Gastrocnemius medialis (tissue), 4 donors: ENCODE measurements around the gene TCHP. TPM values are rescaled to one million over a fixed set of nuclear protein-coding genes. Genes with fewer than 3 reads are reported as not detected.

Experiments used
- ATAC-seq, 2 donors: fragments of 150-250 bp; one replicate each; pipeline ENCODE4 v1.9.1; 2016
- DNase-seq, 2 donors: peaks; one replicate each; pipeline ENCODE4 v3.0.0-alpha.2; 2019
- H3K27ac ChIP-seq, 4 donors: fragments of 200-600 bp; sonication (generic); 1 replicate in 1 of 4; 2 replicates in 3 of 4; pipeline ENCODE4 v1.5.1; 2016 to 2018; ENCODE audit warnings: mild to moderate bottlenecking in 2 of 4, moderate library complexity in 1 of 4
- H3K27me3 ChIP-seq, 3 donors: fragments of 200-600 bp; sonication (generic) in 2 of 3; 1 replicate in 1 of 3; 2 replicates in 2 of 3; pipeline versions ENCODE4 v1.5.1 to v1.6.0; 2016 to 2019; ENCODE audit warnings: mild to moderate bottlenecking in 1 of 3, moderate library complexity in 1 of 3
- H3K36me3 ChIP-seq, 2 donors: fragments of 200-600 bp; sonication (generic) in 1 of 2; one replicate each; pipeline ENCODE4 v1.5.1; 2017 to 2018
- H3K4me1 ChIP-seq, 2 donors: fragments of 200-600 bp; sonication (generic) in 1 of 2; one replicate each; pipeline ENCODE4 v1.5.1; 2016 to 2017; ENCODE audit warnings: mild to moderate bottlenecking in 2 of 2
- H3K4me3 ChIP-seq, 4 donors: fragments of 200-600 bp; sonication (generic) in 3 of 4; 1 replicate in 1 of 4; 2 replicates in 3 of 4; pipeline ENCODE4 v1.5.1; 2016 to 2019; ENCODE audit warnings: mild to moderate bottlenecking in 2 of 4
- H3K9me3 ChIP-seq, 3 donors: fragments of 200-600 bp; sonication (generic) in 2 of 3; 1 replicate in 1 of 3; 2 replicates in 2 of 3; pipeline ENCODE4 v1.5.1; 2016 to 2019
- CTCF ChIP-seq, 5 experiments: fragments of 450-650 bp in 3 of 5; fragments of 200-600 bp in 2 of 5; sonication (generic) in 2 of 5; IDR thresholded peaks in 4 of 5; conservative IDR thresholded peaks in 1 of 5; 1 replicate in 4 of 5; 2 replicates in 1 of 5; pipeline ENCODE4 v1.5.1; 2016 to 2019; ENCODE audit warnings: antibody characterized with exemption in 5 of 5, mild to moderate bottlenecking in 3 of 5, moderate library complexity in 3 of 5
- POLR2A ChIP-seq, 2 donors: fragments of 450-650 bp; IDR thresholded peaks; one replicate each; pipeline ENCODE4 v1.6.1; 2017; ENCODE audit warnings: antibody characterized with exemption in 2 of 2, mild to moderate bottlenecking in 2 of 2, moderate library complexity in 2 of 2
- in situ Hi-C, 4 donors: fragments of 200-750 bp; cut with MboI; loops; one replicate each; pipeline versions ENCODE4 v1.15.0 to v1.8.0; 2017; ENCODE audit warnings: low sequenced_read_pairs in 4 of 4
- intact Hi-C: fragments of 100-400 bp; cut with DNase I; formaldehyde crosslinking; loops from one replicate; pipeline ENCODE4 v1.15.1; 2023; ENCODE audit warnings: low total_unique reads
- total RNA-seq, 4 donors: library from RNA; depleted of rRNA; stranded (reverse); fragments of >200 nt; gene quantifications; one replicate each; pipeline versions ENCODE4 v1.1.0 to v1.2.3, GENCODE V29; 2016

Gene TCHP
- total RNA-seq, 4 donors from 2014 or later: 7.3 to 9.4 (median 8.0) TPM

DNA sequence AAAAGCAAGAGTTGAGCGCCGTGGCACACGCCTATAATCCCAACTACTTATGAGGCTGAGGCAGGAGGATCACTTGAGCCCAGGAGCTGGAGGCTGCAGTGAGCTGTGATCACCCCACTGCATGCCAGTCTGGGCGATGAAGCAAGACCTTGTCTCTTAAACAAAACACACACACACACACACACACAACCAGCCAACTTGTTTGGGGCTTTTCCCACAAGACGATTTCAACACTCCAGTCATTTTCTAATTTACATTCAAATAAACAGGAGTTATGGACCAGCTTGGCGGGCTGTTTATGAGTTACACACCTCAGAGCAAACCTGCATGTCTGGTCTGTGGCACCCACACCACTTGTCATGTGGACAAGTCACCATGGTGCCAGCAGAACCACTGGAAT is 26.4 kb upstream of the TCHP start:
- Histone ChIP-seq H3K27me3 (no peaks in the 10 kb centered on the region), H3K4me3 (no peak overlapping the region), H3K4me1 (peaks cover 3 to 6% of the 10 kb centered on the region in 2 donors), H3K27ac (no peak overlapping the region), H3K36me3 (no peaks in the 10 kb centered on the region), H3K9me3 (no peaks in the 10 kb centered on the region)
- ATAC-seq: no peak
- intact Hi-C loops (no loop called here), in situ Hi-C loops (loop anchor here in 1 of 4 donors (10.0 kb wide), 1 partner anchor 69 kb away; no protein-coding TSS in a partner anchor)
- no peak for TF ChIP-seq CTCF (IDR thresholded peaks at IDR 0.05 in 4 of 5, conservative IDR thresholded peaks at IDR 0.05 in 1 of 5)
- no peak for TF ChIP-seq POLR2A (IDR thresholded peaks at IDR 0.05)
- no peak for DNase-seq

DNA sequence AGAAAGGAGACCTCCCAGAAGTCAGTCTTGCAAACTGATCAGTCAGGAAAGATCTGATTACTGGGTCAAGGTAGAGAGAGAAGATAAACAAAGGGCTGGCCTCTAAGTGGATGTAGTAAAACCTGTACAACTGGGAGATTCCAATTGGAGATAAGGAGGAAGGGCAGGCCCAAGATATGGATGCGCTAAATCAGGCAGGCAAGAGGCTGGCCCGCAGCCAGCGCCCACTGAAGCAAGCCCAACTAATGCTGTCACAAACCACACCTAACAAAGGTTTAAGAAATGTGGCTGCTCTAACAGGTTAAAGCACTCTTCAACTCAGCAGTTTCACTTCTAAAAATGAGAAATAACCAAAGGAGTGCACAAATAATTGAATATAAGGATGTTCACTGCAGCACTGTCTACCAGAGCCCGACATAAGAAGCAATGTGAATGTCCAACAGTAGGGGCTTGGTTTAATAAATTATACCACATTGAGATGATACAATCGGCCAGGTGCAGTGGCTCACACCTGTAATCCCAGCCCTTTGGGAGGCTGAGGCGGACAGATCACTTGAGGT is 24.4 kb upstream of the TCHP start:
- DNase-seq (no peak), ATAC-seq (no peak)
- Histone ChIP-seq H3K4me1 (peaks cover 15 to 17% of the 10 kb centered on the region in 2 donors), H3K27me3 (no peaks in the 10 kb centered on the region), H3K4me3 (no peak overlapping the region), H3K9me3 (no peaks in the 10 kb centered on the region), H3K36me3 (no peaks in the 10 kb centered on the region), H3K27ac (no peak overlapping the region)
- intact Hi-C loops: loop anchor here (5.0 kb wide), 1 partner anchor 448 kb away; no protein-coding TSS in a partner anchor
- in situ Hi-C loops: loop anchor here (5.0 to 10.0 kb wide), 3 partner anchors 68 to 73 kb away; no protein-coding TSS in a partner anchor
- no peak for TF ChIP-seq POLR2A (IDR thresholded peaks at IDR 0.05)
- TF ChIP-seq CTCF (IDR thresholded peaks at IDR 0.05 in 4 of 5, conservative IDR thresholded peaks at IDR 0.05 in 1 of 5): no peak

DNA sequence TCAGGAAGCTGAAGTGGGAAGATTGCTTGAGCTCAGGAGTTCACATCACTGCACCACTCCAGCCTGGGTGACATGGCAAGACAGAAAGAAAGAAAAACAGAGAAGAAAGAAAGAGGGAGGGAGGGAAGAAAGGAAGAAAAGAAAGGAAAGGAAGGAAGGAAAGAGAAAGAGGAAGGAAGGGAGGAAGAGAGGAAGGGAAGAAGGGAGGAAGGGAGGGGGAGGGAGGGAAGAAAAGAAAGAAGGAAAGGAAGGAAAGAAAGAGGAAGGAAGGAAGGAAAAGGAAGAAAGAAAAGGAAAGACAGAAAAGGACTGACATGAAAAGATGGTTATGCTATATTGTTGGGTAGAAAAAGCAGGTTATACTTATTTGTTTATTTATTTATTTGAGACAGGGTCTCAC is 23.7 kb upstream of the TCHP start:
- DNase-seq (no peak), ATAC-seq (no peak)
- TF ChIP-seq POLR2A (IDR thresholded peaks at IDR 0.05) (no peak), CTCF (IDR thresholded peaks at IDR 0.05 in 4 of 5, conservative IDR thresholded peaks at IDR 0.05 in 1 of 5) (no peak)
- in situ Hi-C loops: loop anchor here (5.0 to 10.0 kb wide), 3 partner anchors 69 to 74 kb away; no protein-coding TSS in a partner anchor
- Histone ChIP-seq H3K9me3 (no peaks in the 10 kb centered on the region), H3K36me3 (no peaks in the 10 kb centered on the region), H3K4me1 (peaks cover 17 to 20% of the 10 kb centered on the region in 2 donors), H3K27ac (no peak overlapping the region), H3K27me3 (no peaks in the 10 kb centered on the region), H3K4me3 (no peak overlapping the region)
- intact Hi-C loops: loop anchor here (5.0 kb wide), 1 partner anchor 449 kb away; no protein-coding TSS in a partner anchor

- in situ Hi-C loops (loop anchor here (5.0 to 10.0 kb wide), 3 partner anchors 70 to 75 kb away; no protein-coding TSS in a partner anchor), intact Hi-C loops (loop anchor here (5.0 kb wide), 1 partner anchor 450 kb away; no protein-coding TSS in a partner anchor)
- TF ChIP-seq POLR2A (IDR thresholded peaks at IDR 0.05) (no peak), CTCF (IDR thresholded peaks at IDR 0.05 in 4 of 5, conservative IDR thresholded peaks at IDR 0.05 in 1 of 5) (no peak)
- no peaks in the 10 kb centered on the region for H3K9me3 ChIP-seq
- no peaks in the 10 kb centered on the region for H3K36me3 ChIP-seq
- ATAC-seq: no peak
- no peak overlapping the region for H3K4me3 ChIP-seq
- no peak overlapping the region for H3K27ac ChIP-seq
- peaks cover 17 to 20% of the 10 kb centered on the region in 2 donors for H3K4me1 ChIP-seq
- no peak for DNase-seq
- no peaks in the 10 kb centered on the region for H3K27me3 ChIP-seq
Observed at GRCh38 chr12:109877504-109878246, 22.4 kb upstream of the TCHP start.
